Gastroesophageal sphincter (tissue), 4 donors: ENCODE results near the gene LINC00632. TPM values are rescaled to one million over a fixed set of nuclear protein-coding genes. Genes with fewer than 3 reads are reported as not detected.

Experiments
- ATAC-seq: fragments of 150-250 bp; one replicate; pipeline ENCODE4 v1.9.1; 2016; ENCODE audit warnings: mild to moderate bottlenecking, moderate library complexity
- H3K27ac ChIP-seq, 4 donors: fragments of 200-600 bp; sonication (generic) in 3 of 4; 1 replicate in 3 of 4; 2 replicates in 1 of 4; pipeline ENCODE4 v1.5.1; 2016 to 2019
- H3K27me3 ChIP-seq: fragments of 200-600 bp; sonication (generic); one replicate; pipeline ENCODE4 v1.5.1; 2019
- H3K36me3 ChIP-seq, 2 donors: fragments of 200-600 bp; sonication (generic); one replicate each; pipeline ENCODE4 v1.5.1; 2019; ENCODE audit warnings: control low read depth in 1 of 2
- H3K4me1 ChIP-seq, 3 donors: fragments of 200-600 bp; sonication (generic); 1 replicate in 2 of 3; 2 replicates in 1 of 3; pipeline ENCODE4 v1.5.1; 2016 to 2019; ENCODE audit warnings: control low read depth in 2 of 3
- H3K4me3 ChIP-seq, 2 donors: fragments of 200-600 bp; sonication (generic); one replicate each; pipeline ENCODE4 v1.5.1; 2019; ENCODE audit warnings: mild to moderate bottlenecking in 1 of 2, moderate library complexity in 1 of 2
- H3K9me3 ChIP-seq, 3 donors: fragments of 200-600 bp; sonication (generic); one replicate each; pipeline ENCODE4 v1.5.1; 2017 to 2019; ENCODE audit warnings: control low read depth in 2 of 3
- CTCF ChIP-seq, 4 experiments: fragments of 200-600 bp in 2 of 4; fragments of 450-650 bp in 2 of 4; sonication (generic) in 1 of 4; IDR thresholded peaks; one replicate each; pipeline ENCODE4 v1.5.1; 2017 to 2019; ENCODE audit warnings: antibody characterized with exemption in 4 of 4, mild to moderate bottlenecking in 2 of 4, moderate library complexity in 2 of 4
- EP300 ChIP-seq: sonication (generic); formaldehyde crosslinking; IDR thresholded peaks from one replicate; pipeline ENCODE4 v1.6.1; 2017; ENCODE audit warnings: antibody characterized with exemption, mild to moderate bottlenecking
- POLR2A ChIP-seq, 2 donors: fragments of 450-650 bp; IDR thresholded peaks; one replicate each; pipeline ENCODE4 v1.6.1; 2017; ENCODE audit warnings: antibody characterized with exemption in 2 of 2, mild to moderate bottlenecking in 2 of 2, moderate library complexity in 1 of 2
- POLR2AphosphoS5 ChIP-seq: sonication (generic); formaldehyde crosslinking; IDR thresholded peaks from one replicate; pipeline ENCODE4 v1.6.1; 2017; ENCODE audit warnings: antibody characterized with exemption
- WGBS, 2 donors: methylation state at CpG; one replicate each; pipeline ENCODE4 v1.1.5; 2018; ENCODE audit warnings: low coverage in 1 of 2; 5-methylcytosine and 5-hydroxymethylcytosine counted together
- total RNA-seq, 4 donors: library from RNA; depleted of rRNA; stranded (reverse); fragments of >200 nt; gene quantifications; one replicate each; pipeline ENCODE4 v1.1.0, GENCODE V29; 2016

LINC00632 gene
- total RNA-seq, 4 donors from 2014 or later: 18.2 to 29.6 (median 21.2) TPM

- 15 to 20% methylated on average over 4 to 5 of the region's 6 CpGs for WGBS, 2 donors
- Histone ChIP-seq H3K27ac (no peak overlapping the region), H3K36me3 (no peaks in the 10 kb centered on the region), H3K9me3 (no peaks in the 10 kb centered on the region), H3K4me3 (no peak overlapping the region), H3K27me3 (no peaks in the 10 kb centered on the region), H3K4me1 (no peaks in the 10 kb centered on the region)
- no peak for ATAC-seq
- TF ChIP-seq CTCF (IDR thresholded peaks at IDR 0.05) (peak in 1 of 4 experiments; percentile 45), EP300 (no peak), POLR2AphosphoS5 (no peak)
These were observed 108.4 kb downstream of the LINC00632 start for GRCh38 chrX:140817943-140818342.

- Histone ChIP-seq H3K27me3 (no peaks in the 10 kb centered on the region), H3K27ac (no peak overlapping the region), H3K4me3 (no peak overlapping the region), H3K9me3 (no peaks in the 10 kb centered on the region), H3K36me3 (no peaks in the 10 kb centered on the region), H3K4me1 (no peaks in the 10 kb centered on the region)
- TF ChIP-seq EP300: no peak
- no peak for TF ChIP-seq POLR2A (IDR thresholded peaks at IDR 0.05)
- TF ChIP-seq CTCF (IDR thresholded peaks at IDR 0.05): no peak
- no peak for TF ChIP-seq POLR2AphosphoS5
- 42 to 80% methylated on average over 1 to 2 of the region's 3 CpGs for WGBS, 2 donors
- ATAC-seq: no peak
These were observed 111.7 kb downstream of the LINC00632 start for GRCh38 chrX:140821280-140821679.

GRCh38 chrX:140822184-140822583 is 112.6 kb downstream of the LINC00632 start:
- 50 to 71% methylated on average over 1 of the region's 1 CpG for WGBS, 2 donors
- Histone ChIP-seq H3K9me3 (no peaks in the 10 kb centered on the region), H3K27ac (no peak overlapping the region), H3K4me3 (no peak overlapping the region), H3K36me3 (no peaks in the 10 kb centered on the region), H3K27me3 (no peaks in the 10 kb centered on the region), H3K4me1 (no peaks in the 10 kb centered on the region)
- no peak for ATAC-seq
- TF ChIP-seq POLR2A (IDR thresholded peaks at IDR 0.05) (no peak), CTCF (IDR thresholded peaks at IDR 0.05) (no peak), EP300 (no peak), POLR2AphosphoS5 (no peak)

- Histone ChIP-seq H3K4me1 (no peaks in the 10 kb centered on the region), H3K36me3 (no peaks in the 10 kb centered on the region), H3K4me3 (no peak overlapping the region), H3K27me3 (no peaks in the 10 kb centered on the region), H3K9me3 (no peaks in the 10 kb centered on the region), H3K27ac (no peak overlapping the region)
- 57 to 72% methylated on average over 3 of the region's 3 CpGs for WGBS, 2 donors
- TF ChIP-seq POLR2AphosphoS5 (no peak), CTCF (IDR thresholded peaks at IDR 0.05) (no peak), EP300 (no peak), POLR2A (IDR thresholded peaks at IDR 0.05) (no peak)
- ATAC-seq: no peak
These were observed 113.3 kb downstream of the LINC00632 start for GRCh38 chrX:140822861-140823260.

- H3K4me1 ChIP-seq: no peaks in the 10 kb centered on the region
- no peak for ATAC-seq
- no peaks in the 10 kb centered on the region for H3K36me3 ChIP-seq
- 50 to 88% methylated on average over 1 to 2 of the region's 2 CpGs for WGBS, 2 donors
- no peak for TF ChIP-seq EP300
- TF ChIP-seq POLR2AphosphoS5: no peak
- no peak for TF ChIP-seq POLR2A (IDR thresholded peaks at IDR 0.05)
- TF ChIP-seq CTCF (IDR thresholded peaks at IDR 0.05): no peak
- no peaks in the 10 kb centered on the region for H3K9me3 ChIP-seq
- no peaks in the 10 kb centered on the region for H3K27me3 ChIP-seq
- H3K27ac ChIP-seq: no peak overlapping the region
- H3K4me3 ChIP-seq: no peak overlapping the region
These were observed 127.3 kb downstream of the LINC00632 start for GRCh38 chrX:140836874-140837273.

Other genes with a start within 250 kb of the LINC00632 start
- not detected for gene SOX3, start 204.7 kb upstream of the LINC00632 start, total RNA-seq